HG03045 (cell line): Measurements from ENCODE around the gene DSG2.

ENCODE experiments used
- ATAC-seq: cut with Tn5 transposase; IDR thresholded peaks from one replicate; pipeline ENCODE4 v1.9.1; 2021; ENCODE audit warnings: mild to moderate bottlenecking, moderate library complexity; ENCODE audit not compliant: unreplicated experiment

Gene DSG2

DNA sequence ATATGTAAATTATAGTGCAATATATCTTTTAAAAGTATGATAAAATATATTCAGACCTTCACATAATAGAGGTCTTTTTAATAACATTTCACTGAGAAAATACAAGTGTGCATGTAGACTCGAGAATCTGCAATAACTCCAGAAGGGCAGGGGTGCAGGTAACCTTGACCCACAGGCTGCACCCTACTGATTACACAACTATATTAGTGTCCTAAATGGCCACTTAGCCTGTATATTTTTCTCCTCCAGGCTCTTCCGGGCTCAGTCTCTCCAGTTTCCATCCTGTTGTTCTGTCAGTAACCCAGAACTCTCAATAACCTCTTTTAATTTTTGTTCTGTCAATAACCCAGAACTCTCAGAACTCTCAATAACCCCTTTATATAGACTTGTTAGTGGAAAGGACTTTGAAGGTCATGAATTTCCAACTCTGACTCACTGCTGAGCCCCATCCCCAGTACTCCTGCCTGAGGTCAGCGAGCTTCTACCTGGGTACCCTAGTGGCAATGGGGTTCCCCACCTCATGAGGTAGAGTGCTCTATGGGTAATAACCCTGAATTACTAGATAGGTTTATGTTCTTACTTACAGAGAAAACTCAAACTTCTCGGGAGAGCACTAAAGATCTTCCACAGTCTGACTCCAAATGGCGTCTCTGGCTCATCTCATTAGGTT lies 85.3 kb downstream of the DSG2 start:
- ATAC-seq = no peak

DNA sequence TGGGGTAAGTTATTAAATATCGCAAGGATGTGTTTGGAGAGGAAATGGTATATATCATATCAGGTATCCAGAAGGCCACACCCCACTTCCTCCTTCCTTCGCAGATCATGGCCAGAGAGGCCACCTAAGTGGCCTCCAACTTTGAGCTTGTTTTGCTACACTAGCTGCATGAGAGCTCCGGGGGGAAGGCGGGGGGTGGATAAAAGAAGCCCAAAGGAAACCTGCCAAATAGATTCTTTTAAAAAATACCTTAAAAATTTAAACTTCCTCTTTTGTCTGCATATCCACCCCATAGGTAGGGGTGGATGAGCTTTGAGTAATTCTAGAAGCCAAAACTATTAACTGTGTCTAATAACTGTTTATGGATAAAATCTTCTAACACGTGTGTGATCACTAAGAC lies 88.0 kb downstream of the DSG2 start:
- no peak for ATAC-seq

DNA sequence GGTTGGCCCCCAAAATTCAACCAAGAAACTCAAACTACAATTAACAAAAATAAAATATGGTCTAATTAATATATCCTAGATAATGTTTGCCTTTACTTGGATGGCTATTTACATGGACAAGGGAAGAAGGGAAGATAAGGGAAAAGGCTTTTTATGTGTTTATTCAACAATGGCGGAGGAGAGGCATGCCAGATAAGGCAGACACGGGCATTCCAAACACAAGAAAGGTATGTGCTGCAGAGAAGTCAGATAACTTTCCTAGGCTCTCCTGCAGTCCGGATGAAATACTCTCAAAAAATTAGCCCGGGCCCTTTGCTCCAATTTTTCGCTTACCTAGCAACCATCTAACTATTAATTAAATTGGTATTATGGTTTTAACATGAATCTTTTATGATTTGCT lies 88.6 kb downstream of the DSG2 start:
- ATAC-seq = no peak

- no peak for ATAC-seq
Observed at GRCh38 chr18:31587529-31587928, 89.6 kb downstream of the DSG2 start.

DNA sequence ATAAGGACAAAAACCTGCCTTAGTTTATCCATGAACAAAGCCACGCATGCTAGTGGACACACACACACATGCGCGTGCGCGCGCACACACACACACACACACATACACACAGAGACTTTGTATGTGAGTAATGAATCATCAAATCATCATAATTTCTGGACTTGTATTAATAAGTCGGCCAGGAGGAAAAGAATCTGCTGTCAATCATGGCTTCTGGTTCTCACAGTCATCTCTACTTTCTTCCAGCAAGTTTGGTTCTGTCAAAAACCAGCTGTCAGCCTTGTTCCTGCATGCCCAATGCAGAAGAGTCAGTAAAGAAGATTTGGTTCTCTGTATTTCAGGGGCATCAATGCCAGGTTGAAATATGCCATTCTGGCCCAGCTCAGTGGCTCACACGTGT lies 92.6 kb downstream of the DSG2 start:
- ATAC-seq = no peak

DNA sequence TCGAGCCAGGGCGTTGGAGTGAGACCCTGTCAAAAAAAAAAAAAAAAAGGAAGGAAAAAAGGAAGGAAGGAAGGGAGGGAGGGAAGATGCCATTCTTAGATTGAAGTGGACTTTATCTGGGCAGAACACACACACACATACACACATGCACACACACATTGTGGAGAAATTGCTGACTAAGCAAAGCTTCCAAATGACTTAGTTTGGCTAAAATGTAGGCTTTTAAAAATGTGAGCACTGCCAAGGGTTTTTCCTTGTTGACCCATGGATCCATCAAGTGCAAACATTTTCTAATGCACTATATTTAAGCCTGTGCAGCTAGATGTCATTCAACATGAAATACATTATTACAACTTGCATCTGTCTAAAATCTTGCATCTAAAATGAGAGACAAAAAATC lies 93.1 kb downstream of the DSG2 start:
- ATAC-seq = no peak

GRCh38 chr18:31591628-31592027 lies 93.7 kb downstream of the DSG2 start, which contains the start of gene TTR:
TSS of gene TTR (plus strand) at chr18:31591877. CDS start at chr18:31591903, 26 bp downstream.
- no peak for ATAC-seq

GRCh38 chr18:31592506-31593157 lies 94.7 kb downstream of the DSG2 start:
- ATAC-seq = no peak

DNA sequence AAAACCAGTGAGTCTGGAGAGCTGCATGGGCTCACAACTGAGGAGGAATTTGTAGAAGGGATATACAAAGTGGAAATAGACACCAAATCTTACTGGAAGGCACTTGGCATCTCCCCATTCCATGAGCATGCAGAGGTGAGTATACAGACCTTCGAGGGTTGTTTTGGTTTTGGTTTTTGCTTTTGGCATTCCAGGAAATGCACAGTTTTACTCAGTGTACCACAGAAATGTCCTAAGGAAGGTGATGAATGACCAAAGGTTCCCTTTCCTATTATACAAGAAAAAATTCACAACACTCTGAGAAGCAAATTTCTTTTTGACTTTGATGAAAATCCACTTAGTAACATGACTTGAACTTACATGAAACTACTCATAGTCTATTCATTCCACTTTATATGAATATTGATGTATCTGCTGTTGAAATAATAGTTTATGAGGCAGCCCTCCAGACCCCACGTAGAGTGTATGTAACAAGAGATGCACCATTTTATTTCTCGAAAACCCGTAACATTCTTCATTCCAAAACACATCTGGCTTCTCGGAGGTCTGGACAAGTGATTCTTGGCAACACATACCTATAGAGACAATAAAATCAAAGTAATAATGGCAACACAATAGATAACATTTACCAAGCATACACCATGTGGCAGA lies 97.3 kb downstream of the DSG2 start:
- ATAC-seq = no peak

GRCh38 chr18:31596081-31596872 lies 98.3 kb downstream of the DSG2 start:
- no peak for ATAC-seq

- ATAC-seq = no peak
Observed at GRCh38 chr18:31598021-31598805, 100.2 kb downstream of the DSG2 start.
